CD4-positive, alpha-beta T cell (primary cell): Measurements from ENCODE around the gene OR8D4. TPM values are rescaled to one million over a fixed set of nuclear protein-coding genes. Genes with fewer than 3 reads are reported as not detected.

Experiments used
- ATAC-seq: fragments of 200-7000 bp; cut with Tn5 transposase; one replicate; pipeline ENCODE4 v1.10.0; 2022; ENCODE audit warnings: mild to moderate bottlenecking; ENCODE audit not compliant: poor library complexity
- CTCF ChIA-PET: fragments of 350-600 bp; sonication (Branson Sonifier 250); formaldehyde crosslinking; loops from one replicate; lab custom pipeline; 2021; ENCODE audit warnings: antibody characterized with exemption, inconsistent platforms; lab: Charles Lee
- POLR2A ChIA-PET: fragments of 350-600 bp; sonication (Branson Sonifier 250); formaldehyde crosslinking; loops from one replicate; lab custom pipeline; 2021; ENCODE audit warnings: antibody characterized with exemption, inconsistent platforms; lab: Charles Lee
- DNase-seq, 14 experiments: peaks; one replicate each; pipeline ENCODE4 v3.0.0-alpha.2; 2013 to 2020; ENCODE audit warnings: mixed read lengths in 2 of 14
- H3K27ac ChIP-seq, 2 donors: one replicate each; pipeline versions ENCODE4 v1.5.1 to v1.7.0; 2013; ENCODE audit warnings: low read length in 2 of 2, low read depth in 1 of 2, mild to moderate bottlenecking in 1 of 2
- H3K27me3 ChIP-seq, 2 experiments: 1 replicate in 1 of 2; 2 replicates in 1 of 2; pipeline versions ENCODE4 v1.6.1 to v1.7.0; 2013; ENCODE audit warnings: low read length in 2 of 2, control low read depth in 1 of 2, mild to moderate bottlenecking in 1 of 2, moderate library complexity in 1 of 2; ENCODE audit not compliant: insufficient read depth in 2 of 2, control insufficient read depth in 1 of 2
- H3K36me3 ChIP-seq: one replicate; pipeline ENCODE4 v1.6.1; 2013; ENCODE audit warnings: low read length, control low read depth; ENCODE audit not compliant: insufficient read depth
- H3K4me1 ChIP-seq: one replicate; pipeline ENCODE4 v1.6.1; 2013; ENCODE audit warnings: low read length, control low read depth; ENCODE audit not compliant: insufficient read depth
- H3K4me3 ChIP-seq: one replicate; pipeline ENCODE4 v1.5.1; 2013; ENCODE audit warnings: mild to moderate bottlenecking, low read length, moderate library complexity
- H3K9me3 ChIP-seq, 2 experiments: 1 replicate in 1 of 2; 2 replicates in 1 of 2; pipeline versions ENCODE4 v1.6.1 to v1.7.0; 2013; ENCODE audit warnings: low read length in 2 of 2, mild to moderate bottlenecking in 2 of 2, control low read depth in 1 of 2, moderate library complexity in 1 of 2; ENCODE audit not compliant: control insufficient read depth in 1 of 2, insufficient read depth in 1 of 2
- H3K27ac Mint-ChIP-seq: one replicate; pipeline ENCODE4 v1.8.0; 2020; ENCODE audit warnings: mixed read lengths
- H3K27me3 Mint-ChIP-seq: one replicate; pipeline ENCODE4 v1.8.0; 2021; ENCODE audit warnings: mixed read lengths
- H3K36me3 Mint-ChIP-seq: one replicate; pipeline ENCODE4 v1.8.0; 2021; ENCODE audit warnings: low read depth, mixed read lengths
- H3K4me1 Mint-ChIP-seq: one replicate; pipeline ENCODE4 v1.8.0; 2021; ENCODE audit warnings: low read depth, mixed read lengths
- H3K4me3 Mint-ChIP-seq: one replicate; pipeline ENCODE4 v1.8.0; 2020; ENCODE audit warnings: mild to moderate bottlenecking, mixed read lengths
- H3K9me3 Mint-ChIP-seq: one replicate; pipeline ENCODE4 v1.8.0; 2020; ENCODE audit warnings: mixed read lengths
- intact Hi-C, 2 experiments: fragments of 100-400 bp; cut with DNase I in 1 of 2; cut with micrococcal nuclease in 1 of 2; formaldehyde crosslinking; loops; one replicate each; pipeline versions ENCODE4 v1.15.1 to v1.9.0; 2023 to 2025; cut with DNase I, micrococcal nuclease
- total RNA-seq, 174 experiments: library from RNA in 2 of 174; stranded (reverse) in 2 of 174; gene quantifications; one replicate each; pipeline ENCODE4 v1.2.3 and lab custom pipeline; 2021 to 2026
- TF ChIP-seq, protein P1 (sequence below): fragments of 200-600 bp; IDR thresholded peaks from one replicate; pipeline ENCODE4 v1.8.0; 2022; ENCODE audit warnings: antibody characterized with exemption, mild to moderate bottlenecking

OR8D4 gene
- total RNA-seq, 2 experiments from 2014 or later: not detected

DNA sequence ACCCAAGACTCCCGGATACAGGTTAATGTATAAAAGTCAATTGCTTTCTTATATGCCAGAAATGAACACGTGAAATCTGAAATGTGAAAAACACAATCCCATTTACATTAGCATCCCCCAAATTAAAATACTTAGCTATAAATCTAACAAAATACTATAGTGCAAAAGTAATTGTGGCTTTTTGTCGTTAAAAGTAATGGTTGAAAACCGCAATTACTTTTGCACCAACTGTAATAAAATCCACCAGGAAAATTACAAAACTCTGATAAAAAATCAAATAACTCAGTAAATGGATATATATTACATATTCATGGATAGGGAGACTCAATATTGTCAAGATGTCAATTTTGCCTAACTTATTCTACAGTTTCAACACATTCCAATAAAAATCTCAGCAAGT lies 21.1 kb upstream of the OR8D4 start:
- Mint-ChIP-seq H3K27ac (no peak overlapping the region), H3K4me3 (no peak overlapping the region), H3K9me3 (no peaks in the 10 kb centered on the region), H3K27me3 (peaks cover 7% of the 10 kb centered on the region), H3K4me1 (no peaks in the 10 kb centered on the region), H3K36me3 (no peaks in the 10 kb centered on the region)
- Histone ChIP-seq H3K9me3 (no peaks in the 10 kb centered on the region), H3K27ac (no peak overlapping the region), H3K4me1 (no peaks in the 10 kb centered on the region), H3K4me3 (no peak overlapping the region), H3K27me3 (peaks cover 0 to 2% of the 10 kb centered on the region in 2 experiments), H3K36me3 (no peaks in the 10 kb centered on the region)
- no peak for DNase-seq
- ATAC-seq: no peak
- ChIA-PET CTCF (no interaction called here), POLR2A (no interaction called here)
- intact Hi-C loops: no loop called here
- TF ChIP-seq, protein P1, sequence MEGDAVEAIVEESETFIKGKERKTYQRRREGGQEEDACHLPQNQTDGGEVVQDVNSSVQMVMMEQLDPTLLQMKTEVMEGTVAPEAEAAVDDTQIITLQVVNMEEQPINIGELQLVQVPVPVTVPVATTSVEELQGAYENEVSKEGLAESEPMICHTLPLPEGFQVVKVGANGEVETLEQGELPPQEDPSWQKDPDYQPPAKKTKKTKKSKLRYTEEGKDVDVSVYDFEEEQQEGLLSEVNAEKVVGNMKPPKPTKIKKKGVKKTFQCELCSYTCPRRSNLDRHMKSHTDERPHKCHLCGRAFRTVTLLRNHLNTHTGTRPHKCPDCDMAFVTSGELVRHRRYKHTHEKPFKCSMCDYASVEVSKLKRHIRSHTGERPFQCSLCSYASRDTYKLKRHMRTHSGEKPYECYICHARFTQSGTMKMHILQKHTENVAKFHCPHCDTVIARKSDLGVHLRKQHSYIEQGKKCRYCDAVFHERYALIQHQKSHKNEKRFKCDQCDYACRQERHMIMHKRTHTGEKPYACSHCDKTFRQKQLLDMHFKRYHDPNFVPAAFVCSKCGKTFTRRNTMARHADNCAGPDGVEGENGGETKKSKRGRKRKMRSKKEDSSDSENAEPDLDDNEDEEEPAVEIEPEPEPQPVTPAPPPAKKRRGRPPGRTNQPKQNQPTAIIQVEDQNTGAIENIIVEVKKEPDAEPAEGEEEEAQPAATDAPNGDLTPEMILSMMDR: no peak

DNA sequence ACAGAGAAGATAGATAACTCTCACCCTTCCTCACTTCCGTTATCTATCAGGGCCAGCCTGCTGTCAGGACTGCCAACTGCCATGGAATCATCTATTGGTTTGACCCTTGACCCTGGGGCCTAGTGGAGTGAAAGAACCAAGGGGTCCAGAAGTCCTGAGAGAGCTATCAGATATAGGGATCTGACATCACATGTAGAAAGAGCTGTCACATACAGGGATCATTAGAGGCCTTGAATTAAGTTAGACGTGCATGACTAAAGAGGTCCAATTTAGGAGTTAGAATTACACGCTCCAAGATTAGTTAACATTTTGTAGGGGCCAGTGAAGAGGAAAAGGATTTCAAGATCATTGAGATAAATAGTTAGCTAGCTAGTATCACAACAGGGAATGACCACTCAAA lies 16.4 kb upstream of the OR8D4 start, which contains the start of gene TMEM225:
Gene TMEM225, minus strand, starts transcription at position 101 of the 400 bp plus-strand sequence. CDS start 245 bp downstream, outside the sequence.
- intact Hi-C loops: no loop called here
- ATAC-seq (no peak), DNase-seq (no peak)
- H3K9me3 ChIP-seq: no peaks in the 10 kb centered on the region
- no peaks in the 10 kb centered on the region for H3K4me1 ChIP-seq
- H3K4me3 Mint-ChIP-seq: no peak within 1 kb of the TSS
- TF ChIP-seq, protein P1: no peak
- no peaks in the 10 kb centered on the region for H3K36me3 ChIP-seq
- POLR2A ChIA-PET: interaction anchor here (0.7 kb wide), 1 partner anchor 1490 kb away, joined by 3 read pairs; no protein-coding TSS in a partner anchor
- no peaks in the 10 kb centered on the region for H3K4me1 Mint-ChIP-seq
- peaks cover 1% of the 10 kb centered on the region for H3K27me3 Mint-ChIP-seq
- H3K27ac ChIP-seq: no peak within 1 kb of the TSS
- H3K9me3 Mint-ChIP-seq: no peaks in the 10 kb centered on the region
- H3K4me3 ChIP-seq: no peak within 1 kb of the TSS
- no peaks in the 10 kb centered on the region for H3K36me3 Mint-ChIP-seq
- CTCF ChIA-PET: no interaction called here
- H3K27me3 ChIP-seq: no peaks in the 10 kb centered on the region
- H3K27ac Mint-ChIP-seq: no peak within 1 kb of the TSS

DNA sequence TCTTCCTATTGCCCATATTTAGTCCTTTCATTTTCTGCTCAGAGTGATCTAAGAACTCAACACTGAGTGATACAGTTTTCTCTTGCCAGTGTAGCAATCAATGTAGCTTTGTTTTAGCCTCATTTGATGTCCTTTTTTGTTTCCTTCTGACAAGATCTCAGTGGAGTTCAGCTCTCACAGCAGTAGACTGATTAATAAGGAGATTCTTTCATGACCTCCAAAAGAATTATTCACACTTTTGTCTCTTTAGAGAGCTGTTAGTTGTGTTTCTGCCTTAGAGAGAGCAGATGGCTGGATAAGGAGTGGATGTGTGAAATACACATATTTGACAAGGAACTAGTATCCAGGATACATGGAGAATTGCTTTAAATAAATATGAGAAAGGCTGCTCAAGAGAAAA lies 9.9 kb upstream of the OR8D4 start:
- Mint-ChIP-seq H3K4me3 (no peak overlapping the region), H3K27ac (no peak overlapping the region), H3K36me3 (no peaks in the 10 kb centered on the region), H3K9me3 (no peaks in the 10 kb centered on the region), H3K27me3 (peaks cover 13% of the 10 kb centered on the region), H3K4me1 (no peaks in the 10 kb centered on the region)
- ChIA-PET POLR2A (no interaction called here), CTCF (no interaction called here)
- intact Hi-C loops: no loop called here
- no peak overlapping the region for H3K4me3 ChIP-seq
- no peaks in the 10 kb centered on the region for H3K9me3 ChIP-seq
- TF ChIP-seq, protein P1: no peak
- no peak for ATAC-seq
- H3K36me3 ChIP-seq: no peaks in the 10 kb centered on the region
- no peak for DNase-seq
- H3K27me3 ChIP-seq: no peaks in the 10 kb centered on the region
- H3K27ac ChIP-seq: no peak overlapping the region
- H3K4me1 ChIP-seq: no peaks in the 10 kb centered on the region
